HG03460 (cell line): ENCODE data around the gene EEFSEC.

Experiments
- ATAC-seq: cut with Tn5 transposase; IDR thresholded peaks from one replicate; pipeline ENCODE4 v1.9.1; 2021; ENCODE audit not compliant: unreplicated experiment

The EEFSEC gene

GRCh38 chr3:128240232-128240631 is 87.0 kb downstream of the EEFSEC start:
- ATAC-seq = no peak

DNA sequence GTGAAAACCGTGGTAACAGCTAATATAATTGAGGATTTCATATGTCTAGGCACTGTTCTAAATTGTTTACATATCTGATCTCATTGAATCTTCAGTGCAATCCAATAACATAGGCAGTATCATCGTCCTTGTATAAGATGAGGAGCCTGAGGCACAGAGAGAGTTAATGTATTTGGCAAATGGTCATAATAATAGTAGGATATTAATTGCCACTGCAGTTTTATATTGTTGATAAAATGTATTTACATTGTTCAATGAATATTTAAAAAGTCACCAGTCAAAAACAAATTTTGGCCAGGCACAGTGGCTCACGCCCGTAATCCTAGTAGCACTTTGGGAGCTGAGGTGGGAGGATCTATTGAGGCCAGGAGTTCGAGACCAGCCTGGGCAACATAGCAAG is 88.5 kb downstream of the EEFSEC start:
- ATAC-seq = no peak

DNA sequence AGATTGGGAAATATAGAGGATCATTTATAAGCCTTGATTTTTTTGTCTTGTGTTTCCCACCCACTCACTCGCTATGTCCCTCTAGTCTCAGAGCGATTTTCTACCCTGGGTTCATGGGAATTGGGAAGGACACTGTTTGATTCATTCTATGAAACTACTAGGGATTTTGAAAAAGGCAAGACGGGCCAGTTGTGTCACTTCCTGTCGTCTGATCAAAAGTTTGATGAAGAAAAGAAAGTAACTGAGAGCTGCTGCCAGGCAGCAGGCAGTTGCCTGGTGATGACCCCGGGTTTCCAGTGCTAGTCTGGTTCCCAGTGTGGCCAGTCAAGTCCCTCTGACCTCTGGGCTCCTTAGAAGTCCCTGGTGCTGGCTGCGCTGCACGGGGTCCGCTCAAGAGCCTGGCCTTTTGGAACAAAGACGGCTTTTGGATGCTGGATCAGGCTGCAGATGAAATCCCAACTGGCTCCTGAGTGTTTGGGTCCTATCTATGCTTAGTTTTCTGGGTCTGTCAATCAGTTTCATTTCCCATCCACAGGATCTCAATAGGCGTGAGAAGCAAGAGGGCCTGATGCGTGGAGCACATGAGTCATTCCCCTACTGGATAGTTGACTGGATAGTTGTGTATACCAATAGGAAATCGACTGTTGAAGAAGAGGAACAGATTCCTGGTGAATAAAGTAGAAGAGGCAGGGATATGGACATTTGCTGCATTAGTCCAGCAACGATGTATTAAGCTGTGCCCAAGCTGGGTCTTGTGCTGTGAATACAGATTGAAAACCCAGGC is 89.7 kb downstream of the EEFSEC start:
- ATAC-seq = no peak

GRCh38 chr3:128243602-128244504 is 90.6 kb downstream of the EEFSEC start:
- no peak for ATAC-seq

DNA sequence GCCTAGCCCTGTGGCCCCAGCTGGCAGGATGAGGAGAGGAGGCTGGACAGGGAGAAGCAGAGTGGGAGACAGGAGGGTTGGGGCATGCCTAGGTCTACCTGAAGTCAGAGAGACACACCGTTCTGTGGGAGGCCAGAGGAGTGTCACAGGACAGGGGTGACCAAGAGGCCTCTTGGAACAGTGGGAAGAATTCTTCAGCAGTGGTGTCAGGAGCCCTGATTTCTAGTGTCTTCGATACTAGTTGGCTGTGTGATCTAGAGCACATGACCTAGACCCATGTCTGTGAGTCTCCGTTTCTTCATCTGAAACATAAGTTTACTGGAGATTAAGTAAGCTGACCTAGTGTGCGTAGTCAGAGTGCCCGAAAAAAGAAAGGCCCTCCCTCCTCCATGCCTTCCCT is 92.2 kb downstream of the EEFSEC start:
- ATAC-seq = no peak

- no peak for ATAC-seq
Measured at GRCh38 chr3:128247666-128248409, 94.6 kb downstream of the EEFSEC start.

- ATAC-seq = no peak
Measured at GRCh38 chr3:128252083-128252482, 98.8 kb downstream of the EEFSEC start.

- no peak for ATAC-seq
Measured at GRCh38 chr3:128253150-128253549, 99.9 kb downstream of the EEFSEC start.

DNA sequence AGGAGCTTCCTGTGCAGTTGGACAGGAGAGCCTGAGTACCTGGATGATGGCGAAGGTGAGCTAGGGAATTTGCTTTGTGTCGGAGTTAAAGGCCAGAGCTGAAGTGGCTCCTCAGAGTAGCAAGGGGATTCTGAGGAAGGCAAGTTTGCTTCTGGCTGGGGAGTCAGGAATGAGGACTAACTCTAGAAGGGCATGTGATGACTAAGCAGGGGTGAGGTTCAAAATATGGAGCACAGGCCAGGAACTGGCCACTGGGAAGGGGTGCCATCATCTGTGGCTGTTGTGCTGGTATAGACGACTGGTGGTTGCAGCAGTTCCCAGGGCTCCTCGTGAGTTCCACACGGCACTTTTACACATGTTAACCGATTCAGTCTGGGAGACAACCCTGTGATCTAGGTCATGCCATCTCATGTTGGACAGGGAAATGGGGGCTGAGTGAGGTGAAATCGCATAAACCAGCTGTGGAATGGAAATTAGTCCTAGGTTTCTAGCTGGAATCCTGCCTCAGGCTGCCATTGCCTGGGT is 100.8 kb downstream of the EEFSEC start:
- no peak for ATAC-seq

GRCh38 chr3:128254967-128255366 is 101.7 kb downstream of the EEFSEC start:
- ATAC-seq = no peak

- ATAC-seq = no peak
Measured at GRCh38 chr3:128256131-128256530, 102.8 kb downstream of the EEFSEC start.

DNA sequence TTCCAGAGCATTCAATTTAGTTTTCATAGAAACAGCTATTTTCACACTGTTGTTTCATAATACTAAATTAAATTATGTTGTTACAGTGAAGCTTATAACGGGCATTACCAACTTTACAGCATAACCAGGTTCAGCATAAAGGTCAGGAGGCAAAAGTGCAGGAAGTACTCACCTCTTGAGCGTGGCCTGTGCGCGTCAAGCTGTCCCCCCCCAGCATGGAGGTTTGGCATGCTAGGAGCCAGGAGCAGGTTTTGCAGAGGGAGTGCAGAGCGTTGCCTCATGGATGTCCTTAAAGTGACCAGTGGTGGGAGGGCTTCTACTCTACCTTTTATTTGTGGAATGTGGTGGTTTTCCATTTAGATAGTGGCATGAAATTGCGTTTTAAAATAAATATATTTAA is 104.4 kb downstream of the EEFSEC start:
- no peak for ATAC-seq

GRCh38 chr3:128260275-128260674 is 107.0 kb downstream of the EEFSEC start:
- no peak for ATAC-seq

DNA sequence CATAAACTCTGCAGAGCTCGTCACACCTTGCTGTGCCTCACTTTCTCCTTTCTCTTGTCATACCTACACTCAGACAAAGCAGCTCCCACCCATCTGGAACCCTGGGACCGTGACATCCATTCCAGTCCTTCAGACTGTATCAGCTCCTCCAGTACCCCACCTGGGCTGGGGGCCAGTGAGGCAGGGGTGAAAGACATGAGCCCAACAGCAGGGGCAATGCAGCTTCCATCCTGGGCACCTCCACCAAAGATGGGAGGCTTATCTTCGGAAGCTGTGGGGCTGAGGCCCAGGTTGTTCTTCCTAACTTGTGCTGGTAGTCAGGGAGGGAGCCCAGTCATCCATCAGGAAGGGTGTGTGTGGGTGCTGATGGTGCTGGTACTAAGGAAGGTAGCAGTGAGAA is 109.2 kb downstream of the EEFSEC start:
- ATAC-seq = no peak

GRCh38 chr3:128263118-128263517 is 109.8 kb downstream of the EEFSEC start:
- ATAC-seq = no peak

DNA sequence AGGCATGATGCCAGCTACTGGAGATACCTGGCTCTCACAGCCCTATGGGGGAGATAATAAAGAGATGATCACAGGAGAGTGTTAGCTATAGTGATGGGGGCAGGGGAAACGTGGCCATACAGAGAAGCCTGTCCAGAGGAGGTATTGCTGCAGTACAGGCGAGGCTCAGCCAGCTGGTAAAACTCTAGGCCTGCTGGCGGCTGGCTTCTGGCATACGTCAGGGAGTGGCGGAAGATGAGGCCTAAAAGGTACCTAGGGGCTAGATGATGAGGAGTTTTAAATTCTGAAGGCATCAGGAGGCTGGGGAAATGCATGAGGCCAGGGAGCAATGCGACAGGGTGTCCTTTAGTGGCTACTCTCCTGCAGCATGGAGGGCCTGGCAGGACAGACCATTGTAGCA is 110.7 kb downstream of the EEFSEC start:
- ATAC-seq = no peak

DNA sequence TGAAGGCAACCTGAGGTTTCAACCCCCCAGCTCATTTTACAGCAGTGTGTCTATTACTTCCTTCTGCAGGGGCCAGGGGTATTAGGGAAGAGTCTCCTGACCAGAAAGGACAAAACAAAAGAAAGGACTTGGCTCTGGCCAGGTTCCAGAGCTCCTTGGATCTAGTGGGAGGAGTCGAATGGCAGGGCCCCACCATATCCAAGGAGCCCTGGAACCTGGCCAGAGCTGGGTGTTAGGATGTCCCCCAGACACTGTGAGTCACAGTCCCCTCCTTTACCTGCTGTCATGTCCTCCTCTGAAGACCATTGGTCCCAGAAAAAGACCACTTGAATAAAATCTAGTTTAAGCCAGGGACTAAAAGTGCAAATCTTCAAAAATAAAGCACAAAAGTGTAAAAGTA is 113.2 kb downstream of the EEFSEC start:
- ATAC-seq = no peak

- no peak for ATAC-seq
Measured at GRCh38 chr3:128267541-128267940, 114.3 kb downstream of the EEFSEC start.

DNA sequence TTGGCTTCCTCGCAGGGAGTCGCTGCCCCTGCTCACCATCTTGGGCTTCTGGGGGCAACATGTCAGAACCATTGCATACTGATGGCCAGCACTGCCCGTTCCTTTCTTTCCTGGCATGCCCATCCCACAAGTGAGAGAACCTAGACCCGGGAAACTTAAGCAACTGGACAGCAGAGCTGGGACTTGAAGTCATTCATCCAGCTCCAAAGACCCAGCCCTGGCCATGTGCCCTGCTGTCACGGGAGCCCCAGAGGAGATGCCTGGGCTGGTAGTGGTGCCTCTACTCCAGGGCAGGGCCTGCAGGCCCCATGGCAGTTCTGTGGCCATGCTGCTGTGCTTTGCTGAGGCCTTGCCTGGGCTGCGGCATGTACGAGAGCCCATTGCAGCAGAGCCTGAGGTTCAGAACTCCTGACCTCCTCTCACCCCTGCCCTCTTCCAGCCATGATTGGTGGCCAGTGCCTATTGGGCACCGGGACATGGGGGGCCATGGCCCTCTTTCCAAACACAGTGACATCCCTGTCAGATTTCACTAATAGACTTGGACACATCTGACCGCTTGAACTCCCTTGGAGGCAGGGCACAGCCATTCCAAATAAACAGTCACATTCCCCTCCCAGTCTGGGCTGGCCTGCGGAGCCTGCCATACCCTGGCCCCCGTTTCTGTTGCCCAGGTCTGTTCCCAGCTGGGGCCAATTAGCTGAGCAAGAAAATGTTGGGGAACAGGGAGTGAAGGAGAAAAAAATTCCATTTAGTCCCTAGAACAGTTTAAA is 115.9 kb downstream of the EEFSEC start:
- ATAC-seq = no peak

DNA sequence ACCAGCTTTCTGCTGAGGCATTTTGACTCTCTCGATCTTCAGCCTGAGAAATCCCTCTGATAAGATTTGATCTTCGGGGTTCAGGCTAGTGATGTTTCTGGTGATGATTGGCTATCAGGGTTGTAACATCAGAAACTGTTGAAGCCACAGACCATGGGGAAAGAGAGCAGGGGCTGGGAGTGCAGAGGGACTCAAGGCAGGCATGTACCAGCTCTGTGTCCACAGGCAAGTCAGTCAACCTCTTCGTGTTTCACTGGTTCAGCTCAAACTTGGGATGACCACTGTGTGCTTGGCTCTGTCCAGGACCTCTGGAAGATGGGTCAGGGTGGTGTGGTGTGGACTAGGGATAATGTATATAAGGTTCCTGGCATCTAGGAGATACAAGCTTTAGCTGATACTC is 116.5 kb downstream of the EEFSEC start:
- ATAC-seq = no peak
